GM04503 (cell line): ENCODE measurements around the gene GCNT3.

Source experiments
- DNase-seq: peaks from one replicate; pipeline ENCODE4 v3.0.0-alpha.2; 2012; ENCODE audit warnings: low read depth

The GCNT3 gene

DNA sequence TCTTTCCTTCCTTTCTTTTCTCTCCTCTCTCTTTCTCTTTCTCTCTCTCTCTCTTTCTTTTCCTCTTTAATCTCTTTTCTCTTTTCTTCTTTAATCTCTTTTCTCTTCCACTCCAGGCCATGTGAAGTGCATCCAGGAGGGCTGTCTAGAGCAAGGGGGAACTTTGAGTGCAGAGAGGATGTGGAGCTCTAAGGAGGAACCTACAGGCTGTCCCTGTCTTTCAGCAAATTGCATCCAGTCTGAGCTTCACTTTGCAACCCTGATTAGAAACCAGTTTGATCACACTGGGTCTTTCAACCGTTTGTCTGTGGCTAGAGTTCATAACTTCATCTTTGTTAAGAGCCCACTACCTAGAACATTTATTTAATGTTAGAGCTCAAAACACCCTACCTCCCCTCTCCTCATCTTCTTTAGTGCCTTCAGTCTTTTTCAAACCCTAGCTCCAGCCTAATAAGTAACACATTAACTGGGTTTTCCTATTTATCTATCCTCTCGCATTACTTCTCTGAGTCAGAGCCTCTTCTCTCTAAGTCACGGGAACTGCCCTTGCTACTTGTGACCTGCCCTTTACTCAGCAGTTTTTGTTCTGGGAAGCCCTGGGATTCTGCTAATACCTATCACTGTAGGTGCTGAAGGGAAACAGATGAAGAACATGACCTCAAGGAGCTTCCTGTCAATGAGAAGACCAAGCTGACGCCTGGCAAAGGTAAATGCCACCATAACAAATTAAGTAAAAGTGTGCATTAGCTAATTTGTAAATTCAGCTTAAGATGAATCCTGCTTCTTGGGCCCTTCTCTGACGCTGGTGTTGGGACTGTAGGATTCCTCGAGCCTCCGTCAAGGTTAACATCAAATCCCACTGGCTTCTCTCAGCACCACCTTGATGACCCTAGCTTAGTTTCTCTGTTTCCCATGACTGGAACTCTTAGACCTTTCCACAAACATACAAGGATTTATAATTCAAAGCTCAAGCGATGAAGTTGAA is at the start of gene GCNT3:
Gene GCNT3 (plus strand): TSS at position 508 of the 985 bp plus-strand sequence. CDS start 6,456 bp downstream, outside the sequence.
- DNase-seq, result no peak

- DNase-seq, result no peak
These were observed 49.0 kb upstream of the GCNT3 start for GRCh38 chr15:59562448-59563186.

- DNase-seq, result no peak
These were observed 46.3 kb upstream of the GCNT3 start for GRCh38 chr15:59565299-59565698.

DNA sequence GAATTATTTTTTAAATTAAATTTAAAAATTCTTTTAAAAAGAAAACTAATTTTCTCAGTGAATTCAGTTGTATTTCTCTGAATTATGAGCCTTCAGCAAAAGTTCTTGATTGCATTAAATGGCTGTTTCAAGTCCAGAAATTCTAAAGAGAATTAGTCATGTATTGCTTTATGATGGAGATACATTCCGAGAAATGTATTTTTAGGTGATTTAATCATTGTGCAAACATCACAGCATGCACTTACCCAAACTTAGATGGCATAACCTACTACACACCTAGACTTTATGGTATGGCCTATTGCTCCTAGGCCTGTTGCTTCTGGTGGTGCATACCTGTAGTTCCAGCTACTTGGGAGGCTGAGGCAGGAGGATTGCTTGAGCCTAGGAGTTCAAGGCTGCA is 44.3 kb upstream of the GCNT3 start:
- no peak for DNase-seq

DNA sequence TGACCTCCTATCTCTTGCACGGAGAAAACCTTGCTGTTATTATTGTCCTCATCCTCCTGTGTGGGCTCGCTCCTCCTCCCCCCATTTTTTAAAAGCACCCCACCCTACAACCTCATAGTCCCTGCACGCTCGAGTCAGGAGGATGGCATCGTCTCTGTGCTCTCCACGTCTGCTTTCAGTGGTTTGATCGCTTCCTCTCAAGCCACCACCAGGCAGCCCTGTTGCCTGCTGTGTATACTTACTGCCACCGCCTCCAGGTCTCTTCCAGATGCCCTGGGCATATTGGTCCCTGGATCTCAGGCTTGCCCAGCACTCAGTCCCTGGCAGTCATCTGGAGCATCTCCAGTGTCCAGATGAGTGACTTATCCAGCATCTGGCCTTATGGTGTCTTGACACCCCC is 42.1 kb upstream of the GCNT3 start:
- DNase-seq, result no peak

DNA sequence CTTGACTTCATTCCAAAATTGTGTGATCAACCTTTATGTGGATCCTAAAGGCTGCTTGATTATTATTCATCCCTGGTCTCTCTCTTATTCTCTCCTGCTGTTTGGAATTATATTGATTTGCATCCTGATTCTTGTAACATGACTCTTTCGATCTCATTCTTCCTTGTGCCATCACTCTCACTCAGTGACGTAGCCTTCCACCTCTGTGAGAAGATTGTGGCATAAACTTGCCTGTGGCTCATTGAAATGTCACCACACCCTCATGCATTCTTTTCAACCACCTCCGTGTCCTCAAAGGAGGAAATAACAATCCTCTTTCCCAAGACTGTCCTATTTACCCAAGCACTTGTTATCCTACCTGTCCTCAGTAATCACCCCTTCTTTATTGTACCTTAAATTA is 41.3 kb upstream of the GCNT3 start:
- DNase-seq, result no peak

GRCh38 chr15:59571606-59572005 is 40.0 kb upstream of the GCNT3 start:
- no peak for DNase-seq

- DNase-seq, result no peak
These were observed 28.5 kb upstream of the GCNT3 start for GRCh38 chr15:59583088-59583487.

GRCh38 chr15:59587085-59587826 is 24.3 kb upstream of the GCNT3 start:
- DNase-seq, result no peak

DNA sequence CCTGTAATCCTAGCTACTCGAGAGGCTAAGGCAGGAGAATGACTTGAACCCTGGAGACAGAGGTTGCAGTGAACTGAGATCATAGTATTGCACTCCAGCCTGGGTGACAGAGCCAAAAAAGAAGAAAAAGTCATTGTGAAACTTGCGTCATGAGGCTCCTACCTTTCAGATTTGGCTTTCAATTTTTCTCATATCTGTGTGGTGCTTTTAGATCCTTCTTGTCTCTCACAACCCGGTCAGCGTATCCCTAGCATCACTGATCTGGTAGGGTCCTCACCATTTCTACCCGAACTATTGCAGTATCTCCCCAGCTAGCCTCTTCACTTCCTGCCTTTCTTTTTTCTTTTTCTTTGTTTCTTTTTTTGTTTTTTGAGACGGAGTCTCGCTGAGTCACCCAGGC is 21.6 kb upstream of the GCNT3 start:
- no peak for DNase-seq

GRCh38 chr15:59591356-59591755 is 20.2 kb upstream of the GCNT3 start:
- no peak for DNase-seq

- peak; percentile 31 for DNase-seq
These were observed 17.1 kb upstream of the GCNT3 start for GRCh38 chr15:59594493-59594942.

DNA sequence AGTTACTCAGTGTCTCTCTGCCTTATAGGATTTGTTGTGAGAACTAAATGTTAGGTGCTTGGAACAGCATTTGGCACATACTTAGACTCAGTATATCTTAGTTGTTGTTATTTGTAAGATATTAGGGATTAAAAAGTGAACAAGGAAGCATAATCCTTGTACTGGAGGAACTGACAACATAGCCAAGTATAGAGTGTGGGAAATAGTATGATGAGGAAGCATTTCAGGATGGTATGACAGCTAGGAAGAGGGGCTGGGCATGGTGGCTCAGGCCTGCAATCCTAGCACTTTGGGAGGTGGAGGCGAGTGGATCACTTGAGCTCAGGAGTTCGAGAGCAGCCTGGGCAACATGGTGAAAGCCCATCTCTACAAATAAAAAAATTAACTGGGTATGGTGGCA is 16.6 kb upstream of the GCNT3 start:
- DNase-seq, result no peak

GRCh38 chr15:59595434-59595915 is 16.1 kb upstream of the GCNT3 start:
- DNase-seq, result no peak

DNA sequence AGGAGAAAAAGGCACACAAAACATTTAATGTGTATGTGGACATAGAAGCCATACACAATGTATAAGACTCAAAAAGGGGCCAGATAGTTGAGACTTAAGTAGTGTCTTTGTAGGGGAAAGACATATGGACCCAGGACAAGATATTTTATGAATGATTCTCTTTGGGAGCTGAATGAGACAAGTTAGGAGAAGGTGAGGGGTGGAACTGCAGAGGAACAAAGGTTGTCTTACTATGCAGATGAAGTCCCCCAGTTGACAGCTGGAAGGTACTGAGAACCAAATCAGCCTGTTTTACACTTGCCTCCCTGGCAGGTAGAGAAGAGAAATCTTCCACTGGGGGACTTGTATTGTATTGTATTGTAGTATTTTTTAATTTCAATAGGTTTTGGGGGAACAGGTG is 14.9 kb upstream of the GCNT3 start:
- DNase-seq, result no peak

DNA sequence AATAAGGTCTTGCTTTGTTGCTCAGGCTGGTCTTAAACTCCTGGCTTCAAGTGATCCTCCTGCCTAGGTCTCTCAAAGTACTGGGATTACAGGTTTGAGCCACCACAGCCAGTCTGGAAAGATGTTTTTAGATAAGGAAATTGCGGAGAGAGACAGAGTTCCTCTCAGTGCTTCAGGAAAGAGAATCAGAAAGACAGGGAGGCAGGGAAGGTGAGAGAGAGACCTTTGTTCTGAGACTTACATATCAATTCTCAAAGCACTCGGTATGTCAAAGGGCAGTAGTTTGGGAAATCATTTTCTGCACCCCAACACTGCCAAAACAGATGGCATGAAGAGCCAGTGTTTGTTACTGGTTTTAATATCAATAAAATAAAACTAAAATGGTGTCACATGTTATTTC is 13.1 kb upstream of the GCNT3 start:
- no peak for DNase-seq

GRCh38 chr15:59605994-59606393 is 5.6 kb upstream of the GCNT3 start:
- no peak for DNase-seq

- no peak for DNase-seq
These were observed 1.6 kb upstream of the GCNT3 start for GRCh38 chr15:59609730-59610712.

- DNase-seq, result no peak
These were observed 2.6 kb downstream of the GCNT3 start for GRCh38 chr15:59614153-59614552.

DNA sequence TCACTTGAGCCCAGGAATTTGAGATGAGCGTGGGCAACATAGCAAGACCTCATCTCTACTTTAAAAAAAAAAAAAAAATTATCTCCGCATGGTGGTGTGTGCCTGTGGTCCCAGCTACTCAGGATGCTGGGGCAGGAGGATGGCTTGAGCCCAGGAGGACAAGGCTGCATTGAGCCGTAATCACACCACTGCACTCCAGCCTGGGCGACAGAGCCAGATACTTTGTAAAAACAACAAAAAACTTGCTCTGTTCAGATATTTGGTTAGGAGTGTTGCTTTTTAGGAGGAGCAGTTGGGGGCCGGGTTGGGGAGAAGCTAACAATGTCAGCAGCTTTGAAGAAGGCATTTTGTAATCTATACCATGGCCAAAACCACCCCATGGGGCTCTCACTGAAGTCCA is 4.1 kb downstream of the GCNT3 start:
- DNase-seq, result no peak

DNA sequence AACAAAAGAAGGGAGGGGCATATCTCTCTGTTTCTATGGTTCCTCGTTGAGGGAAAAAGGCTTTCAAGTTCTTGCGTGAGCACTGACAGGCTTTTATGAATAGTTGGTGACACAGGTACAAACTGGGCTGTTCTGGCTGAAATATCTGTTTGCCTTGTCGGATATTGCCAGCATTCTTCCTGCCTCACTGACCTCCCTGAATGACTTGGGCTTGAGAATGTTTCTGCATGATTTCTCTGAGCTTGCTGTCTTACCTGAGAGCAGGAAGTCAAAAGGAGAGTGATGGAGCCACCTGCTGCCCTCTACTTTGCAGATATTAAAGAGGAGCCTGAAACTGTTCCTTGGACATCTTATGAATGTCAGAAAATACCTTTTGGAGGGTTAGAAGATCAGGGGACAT is 4.8 kb downstream of the GCNT3 start:
- no peak for DNase-seq
